Placental epithelial cell (primary cell): ENCODE data around the gene FOXD4L6. TPM values are rescaled to one million over a fixed set of nuclear protein-coding genes. Genes with fewer than 3 reads are reported as not detected.

Experiments
- total RNA-seq: library from RNA; depleted of rRNA; stranded (reverse); fragments of >200 nt; gene quantifications from 2 replicates; pipeline ENCODE4 v1.2.3, GENCODE V29; 2012

FOXD4L6 gene
- 0.39 TPM in 1 of 2 replicates, not detected in the other for total RNA-seq

GRCh38 chr9:41128581-41128980 is at the start of gene FOXD4L6:
Gene FOXD4L6 (minus strand): TSS chr9:41128681. CDS start chr9:41128383, 298 bp downstream.

Other genes with a start within 250 kb of the FOXD4L6 start
- gene ZNG1F, start 60.6 kb upstream of the FOXD4L6 start, total RNA-seq = 7.5 and 10.6 TPM in 2 replicates